ACHN (cell line): ENCODE results near the gene MVK.

ENCODE experiments used
- DNase-seq: peaks from one replicate; pipeline ENCODE4 v3.0.0-alpha.2; 2015
- in situ Hi-C: cut with HindIII; loops from 2 replicates; pipeline ENCODE4 v1.10.0; 2017; ENCODE audit warnings: low sequenced_read_pairs, low pct_ligation_motif_present, low pct_unique_long_range_greater_than_20kb

MVK gene

GRCh38 chr12:109560867-109561710 lies 12.5 kb upstream of the MVK start:
- no peak for DNase-seq
- in situ Hi-C loops = no loop called here

DNA sequence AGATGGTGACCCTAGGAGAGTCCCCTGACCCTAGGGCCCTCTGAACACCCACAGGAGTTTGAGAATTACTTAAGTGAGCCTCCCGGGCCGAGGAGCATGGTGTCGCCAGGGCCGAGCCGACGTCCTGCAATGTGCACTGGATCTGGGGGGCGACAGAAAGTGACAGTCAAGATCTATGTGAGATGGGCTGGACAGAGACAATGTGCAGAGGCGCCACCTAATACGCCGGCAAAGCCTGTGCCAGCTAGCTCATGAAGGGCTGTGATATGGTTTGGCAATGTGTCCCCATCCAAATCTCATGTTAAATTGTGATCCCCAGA lies 11.9 kb upstream of the MVK start:
- DNase-seq = no peak
- in situ Hi-C loops = no loop called here

DNA sequence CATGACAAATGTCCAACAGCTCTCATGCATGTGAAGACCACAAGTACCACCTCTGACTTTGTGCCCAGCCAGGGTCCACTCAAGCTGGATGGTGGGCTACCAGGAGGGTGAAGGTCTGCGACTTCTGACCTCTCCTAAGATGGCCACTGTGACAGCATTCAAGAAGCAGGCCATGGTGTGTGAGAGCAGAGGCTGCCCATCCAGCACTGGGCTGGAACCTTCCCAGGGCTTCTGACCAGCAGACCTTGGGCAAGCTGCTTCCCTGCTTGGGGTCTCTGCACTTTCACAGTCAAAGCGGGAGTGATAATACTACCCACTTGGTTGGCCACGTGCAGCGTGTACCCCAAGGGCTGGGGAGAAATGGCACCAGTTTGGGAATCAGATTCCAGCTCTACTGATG lies 10.7 kb upstream of the MVK start:
- in situ Hi-C loops = no loop called here
- DNase-seq = no peak

DNA sequence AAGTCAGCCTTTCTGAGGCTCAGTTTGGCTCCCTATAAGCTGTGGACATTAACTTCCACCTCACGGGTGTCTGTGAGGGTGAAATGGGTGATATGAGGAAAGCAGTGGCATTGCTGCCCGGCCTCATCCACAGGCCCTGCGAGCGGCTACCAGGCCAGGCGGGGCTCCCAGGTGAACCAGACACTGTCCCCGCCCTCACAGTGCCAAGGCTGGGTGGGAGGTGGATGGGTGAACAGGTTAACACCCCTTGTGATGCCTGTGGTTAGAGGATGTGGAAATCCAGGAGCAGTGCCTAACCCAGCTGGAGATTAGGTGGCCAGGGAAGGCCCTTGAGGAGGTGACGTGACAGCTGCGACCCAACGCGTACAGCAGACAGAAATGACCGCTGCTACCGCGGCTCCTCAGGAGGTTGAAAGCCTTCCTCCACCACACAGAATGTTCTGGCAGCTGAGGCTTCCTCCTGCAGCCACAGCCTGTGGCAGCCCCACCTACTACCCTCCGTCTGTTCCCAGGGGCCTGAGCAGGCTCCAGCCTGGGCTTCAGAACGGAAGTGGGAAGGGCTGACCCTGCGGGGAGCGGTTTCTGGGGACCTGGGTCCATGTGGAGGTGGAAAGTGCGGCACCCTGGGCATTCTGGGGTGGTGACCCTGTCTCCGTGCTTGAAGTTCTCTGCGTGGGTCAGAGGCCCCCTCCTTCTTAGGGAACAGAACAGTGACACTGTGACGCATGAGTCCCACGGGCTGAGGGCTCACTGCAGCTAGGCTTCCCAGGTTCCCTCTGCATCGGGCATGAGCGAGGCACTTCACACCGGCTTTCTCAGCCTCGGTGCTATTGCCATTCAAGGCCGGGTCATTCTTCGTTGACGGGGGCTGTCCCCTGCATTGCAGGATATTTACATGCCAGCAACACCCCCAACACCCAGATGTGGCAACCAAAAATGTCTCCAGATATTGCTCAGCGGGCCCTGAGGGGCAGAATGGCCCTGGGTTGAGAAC lies 10.0 kb upstream of the MVK start:
- in situ Hi-C loops = no loop called here
- DNase-seq = no peak

DNA sequence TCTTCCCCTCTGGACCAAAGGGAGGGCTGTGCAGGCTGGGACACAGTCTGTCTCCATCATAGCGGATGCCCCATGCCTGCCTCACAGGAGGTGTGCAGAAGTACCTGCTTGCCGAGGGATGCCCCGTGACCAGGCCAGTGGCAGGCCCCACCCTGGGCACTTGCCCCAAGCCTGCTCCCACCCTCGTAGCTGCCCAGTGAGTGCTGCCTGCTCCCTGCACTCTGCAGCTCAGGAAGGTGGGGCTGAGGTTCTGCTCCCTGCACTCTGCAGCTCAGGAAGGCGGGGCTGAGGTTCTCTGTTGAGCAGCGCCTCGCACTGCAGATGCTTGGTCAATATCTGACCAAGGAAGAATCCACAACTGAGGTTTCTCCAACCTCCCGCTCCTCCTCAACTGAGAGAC lies 7.2 kb upstream of the MVK start:
- in situ Hi-C loops = no loop called here
- no peak for DNase-seq

GRCh38 chr12:109567296-109567695 lies 6.3 kb upstream of the MVK start:
- DNase-seq = no peak
- in situ Hi-C loops = no loop called here

DNA sequence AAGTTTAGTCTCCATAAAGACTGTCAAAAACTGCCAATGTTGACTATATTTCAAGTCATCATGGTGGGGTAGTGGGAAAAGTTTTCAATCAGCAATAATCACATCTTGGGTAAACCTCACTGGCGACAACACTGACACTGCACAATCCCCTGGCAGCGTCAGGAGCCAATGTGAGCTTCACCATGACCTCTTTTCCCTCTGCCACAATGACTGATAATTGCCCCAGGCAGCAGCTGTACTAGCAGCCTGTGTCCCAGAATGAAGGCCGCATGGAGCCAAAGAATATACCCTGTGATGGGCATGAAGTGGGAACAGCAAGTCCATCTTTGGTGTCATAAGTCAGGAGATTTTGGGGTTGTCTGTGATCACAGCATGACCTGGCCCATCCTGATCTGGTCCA lies 5.6 kb upstream of the MVK start:
- no peak for DNase-seq
- in situ Hi-C loops = no loop called here

DNA sequence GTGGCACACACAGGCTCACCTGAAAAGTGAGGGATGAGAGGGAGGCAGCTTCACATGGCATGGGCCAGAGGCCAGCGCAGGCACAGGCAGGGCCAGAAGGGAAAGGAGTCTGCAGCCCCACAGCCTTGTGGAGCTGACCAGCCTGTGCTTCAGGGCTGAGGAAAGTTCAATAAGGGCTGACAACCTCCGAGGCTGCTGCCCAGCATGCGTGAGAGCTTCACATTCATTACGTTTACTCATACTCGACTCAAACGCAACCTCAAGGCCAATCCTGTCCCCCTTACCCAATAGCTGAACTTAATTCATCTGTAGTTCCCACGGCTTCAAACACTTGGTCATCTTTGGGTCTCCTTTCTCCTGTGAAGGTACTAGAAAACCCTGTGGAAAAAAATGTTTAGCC lies 5.1 kb upstream of the MVK start:
- in situ Hi-C loops = no loop called here
- DNase-seq = no peak

- in situ Hi-C loops = no loop called here
- no peak for DNase-seq
Measured at GRCh38 chr12:109571773-109572505, 1.7 kb upstream of the MVK start.

DNA sequence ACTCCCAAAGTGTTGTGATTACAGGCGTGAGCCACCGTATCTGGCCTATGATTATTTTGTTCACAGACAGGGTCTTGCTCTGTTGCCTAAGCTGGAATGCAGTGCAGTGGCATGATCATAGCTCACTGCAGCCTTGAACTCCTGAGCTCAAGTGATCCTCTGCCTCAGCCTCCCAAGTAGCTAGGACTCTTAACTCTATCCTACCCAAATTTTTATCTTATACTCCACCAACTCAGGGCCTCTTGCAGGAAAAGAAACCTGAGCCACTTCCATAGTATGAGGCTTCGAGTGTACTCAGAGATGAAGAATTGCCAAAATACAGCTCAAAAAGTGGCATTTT lies 1.1 kb upstream of the MVK start:
- in situ Hi-C loops = no loop called here
- no peak for DNase-seq

DNA sequence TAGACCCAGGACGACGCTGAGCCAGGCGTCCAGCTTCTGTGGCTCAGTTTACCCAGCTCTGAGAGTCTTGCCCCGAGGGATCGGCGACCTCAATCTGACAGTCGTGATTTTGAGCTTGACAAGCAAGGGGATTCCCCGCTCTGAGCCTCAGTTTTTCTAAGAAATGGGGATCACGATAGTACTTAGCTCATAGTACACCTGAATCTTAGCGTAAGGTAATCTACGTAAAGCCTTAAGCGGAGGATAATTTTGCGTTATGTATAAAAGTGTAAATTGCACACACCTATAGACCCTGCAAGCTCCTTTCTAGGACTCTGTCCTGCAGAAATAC lies 285 bp downstream of the MVK start:
- in situ Hi-C loops = no loop called here
- DNase-seq = peak; percentile 16

- DNase-seq = no peak
- in situ Hi-C loops = no loop called here
Measured at GRCh38 chr12:109575683-109576082, 2.1 kb downstream of the MVK start.

- DNase-seq = no peak
- in situ Hi-C loops = no loop called here
Measured at GRCh38 chr12:109577311-109577710, 3.7 kb downstream of the MVK start.

DNA sequence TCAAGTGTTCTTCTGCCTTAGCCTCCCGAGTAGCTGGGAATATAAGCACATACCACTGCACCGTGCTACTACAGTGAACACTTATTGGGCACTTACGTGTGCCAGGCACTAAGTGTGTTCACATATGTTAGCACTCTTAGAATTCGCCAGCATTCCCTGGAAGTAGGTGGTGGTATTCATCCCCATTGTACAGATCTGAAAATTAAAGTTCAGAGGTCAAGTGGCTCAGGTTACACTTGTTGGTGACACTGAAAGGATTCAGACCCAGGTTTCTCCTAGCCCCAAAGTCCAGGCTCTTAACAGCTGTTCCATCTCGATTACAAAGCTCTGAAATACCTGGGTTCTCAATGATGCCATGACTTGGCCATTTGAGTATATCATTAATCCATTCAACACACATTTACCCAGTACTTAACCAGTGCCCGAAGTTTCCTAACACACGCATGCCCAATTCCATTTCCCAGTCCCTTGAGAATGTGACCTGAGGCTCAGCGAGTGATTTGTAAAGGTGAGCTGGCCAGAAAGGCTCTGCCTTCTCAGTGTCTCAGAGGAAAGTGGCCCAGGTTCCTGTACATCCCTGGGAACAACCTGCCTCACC lies 4.8 kb downstream of the MVK start:
- in situ Hi-C loops = no loop called here
- DNase-seq = peak; percentile 69

- DNase-seq = no peak
- in situ Hi-C loops = no loop called here
Measured at GRCh38 chr12:109579639-109580038, 6.0 kb downstream of the MVK start.

DNA sequence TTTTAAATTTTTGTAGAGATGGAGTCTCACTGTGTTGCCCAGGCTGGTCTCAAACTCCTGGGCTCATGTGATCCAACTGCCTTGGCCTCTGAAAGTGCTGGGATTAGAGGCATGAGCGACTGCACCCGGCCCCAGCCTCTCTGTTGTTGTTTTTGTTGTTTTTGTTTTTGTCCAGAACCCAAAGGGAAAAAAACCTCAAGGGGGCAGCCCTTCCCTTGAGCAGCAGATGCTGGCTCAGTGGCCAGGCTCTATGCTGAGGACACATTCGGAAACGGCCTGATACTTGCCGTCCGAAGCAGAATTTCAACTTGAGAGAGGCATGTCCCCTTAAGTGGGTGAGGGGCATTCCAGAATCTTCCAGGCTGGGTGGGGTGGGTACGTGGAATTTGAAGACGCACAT lies 6.7 kb downstream of the MVK start:
- in situ Hi-C loops = no loop called here

DNA sequence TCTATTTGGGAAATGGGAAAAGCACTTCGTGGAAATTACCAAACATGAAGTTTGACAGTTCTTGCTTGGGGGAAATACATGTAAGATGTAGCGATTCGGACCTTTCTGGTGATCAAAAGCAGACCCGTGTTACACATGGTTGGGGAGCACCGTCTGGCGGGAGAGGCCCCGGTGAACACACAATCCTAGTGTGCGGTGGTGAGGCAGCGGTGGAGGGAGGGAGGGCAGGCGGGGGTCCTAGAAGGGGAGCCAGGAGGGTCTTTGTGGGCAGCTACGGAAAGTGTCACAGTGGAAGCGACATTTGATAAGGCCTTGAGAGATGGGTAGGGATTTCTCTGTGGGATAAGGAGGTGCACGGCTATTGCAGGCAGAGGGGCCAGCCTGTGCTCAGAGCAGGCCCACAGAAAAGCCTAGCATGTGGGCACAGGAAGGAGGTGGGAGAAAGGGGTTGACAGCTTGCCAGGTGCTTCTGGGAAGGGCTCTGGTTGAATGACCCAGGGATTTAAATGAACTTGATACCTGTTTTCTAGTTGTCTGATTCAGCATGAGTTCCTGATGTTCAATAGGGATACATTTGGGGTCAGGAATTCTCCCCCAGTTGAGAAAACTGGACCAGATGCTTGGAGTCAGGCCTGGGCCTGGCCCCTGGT lies 7.2 kb downstream of the MVK start:
- in situ Hi-C loops = no loop called here
- DNase-seq = no peak

More for the DNA sequence above, 6.7 kb downstream of the MVK start:
- DNase-seq = no peak

DNA sequence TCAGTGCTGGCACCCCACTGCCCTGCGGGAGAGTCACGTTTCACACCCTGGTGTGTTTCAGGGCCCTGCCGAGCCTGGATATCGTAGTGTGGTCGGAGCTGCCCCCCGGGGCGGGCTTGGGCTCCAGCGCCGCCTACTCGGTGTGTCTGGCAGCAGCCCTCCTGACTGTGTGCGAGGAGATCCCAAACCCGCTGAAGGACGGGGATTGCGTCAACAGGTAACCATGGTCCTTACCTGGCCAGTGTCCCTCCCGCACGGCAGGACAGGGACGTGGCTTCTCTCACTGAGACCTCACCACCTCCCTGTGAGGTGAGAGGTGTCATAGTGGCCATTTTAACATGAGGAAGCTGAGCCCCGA lies 7.7 kb downstream of the MVK start:
- in situ Hi-C loops = no loop called here
- DNase-seq = no peak

GRCh38 chr12:109581856-109582255 lies 8.3 kb downstream of the MVK start:
- in situ Hi-C loops = no loop called here
- DNase-seq = peak; percentile 60
